T-cell (primary cell): Measurements from ENCODE around the gene PHRF1. TPM values are rescaled to one million over a fixed set of nuclear protein-coding genes. Genes with fewer than 3 reads are reported as not detected.
A peak's percentile ranks its signal among the peaks of the same experiment; 100 is the strongest.

ENCODE experiments used
- ATAC-seq, 4 experiments: fragments of 200-7000 bp in 3 of 4; fragments of 150-1000 bp in 1 of 4; cut with Tn5 transposase; replicated peaks in 1 of 4; 1 replicate in 3 of 4; 2 replicates in 1 of 4; pipeline ENCODE4 v1.10.0; 2021; ENCODE audit warnings: moderate library complexity in 3 of 4, mild to moderate bottlenecking in 2 of 4, moderate number of reproducible peaks in 1 of 4
- CTCF ChIA-PET, 2 donors: fragments of 300-600 bp; sonication (Branson Sonifier 250); formaldehyde crosslinking; loops; one replicate each; lab custom pipeline; 2022; ENCODE audit warnings: antibody characterized with exemption in 2 of 2; lab: Charles Lee
- POLR2A ChIA-PET, 2 donors: fragments of 300-600 bp; sonication (Branson Sonifier 250); formaldehyde crosslinking; loops; one replicate each; lab custom pipeline; 2022; ENCODE audit warnings: antibody characterized with exemption in 2 of 2; lab: Charles Lee
- DNase-seq, 35 experiments: peaks; one replicate each; pipeline versions ENCODE4 v3.0.0 to v3.0.0-alpha.2; 2013 to 2023
- H3K27ac ChIP-seq: one replicate; pipeline ENCODE4 v1.5.1; 2013; ENCODE audit warnings: low read length
- H3K27me3 ChIP-seq, 2 experiments: replicated peaks in 1 of 2; 1 replicate in 1 of 2; 2 replicates in 1 of 2; pipeline versions ENCODE4 v1.6.1 to v1.7.0; 2013; ENCODE audit warnings: low read length in 1 of 2, mixed read lengths in 1 of 2; ENCODE audit not compliant: control insufficient read depth in 2 of 2, insufficient read depth in 2 of 2; ENCODE audit errors: extremely low read depth in 1 of 2
- H3K36me3 ChIP-seq, 2 donors: 1 replicate in 1 of 2; 2 replicates in 1 of 2; pipeline versions ENCODE4 v1.6.1 to v1.7.0; 2013; ENCODE audit warnings: low read length in 1 of 2; ENCODE audit not compliant: control insufficient read depth in 2 of 2, insufficient read depth in 1 of 2; ENCODE audit errors: extremely low read depth in 1 of 2
- H3K4me1 ChIP-seq, 2 experiments: 1 replicate in 1 of 2; 2 replicates in 1 of 2; pipeline versions ENCODE4 v1.6.1 to v1.7.0; 2013; ENCODE audit warnings: low read length in 2 of 2, mixed read lengths in 1 of 2; ENCODE audit not compliant: insufficient read depth in 2 of 2, control insufficient read depth in 1 of 2; ENCODE audit errors: extremely low read depth in 1 of 2
- H3K4me3 ChIP-seq, 2 donors: 1 replicate in 1 of 2; 2 replicates in 1 of 2; pipeline versions ENCODE4 v1.5.1 to v1.7.0; 2013; ENCODE audit warnings: mild to moderate bottlenecking in 2 of 2, low read length in 1 of 2, moderate library complexity in 1 of 2; ENCODE audit not compliant: control insufficient read depth in 1 of 2; ENCODE audit errors: extremely low read depth in 1 of 2
- H3K9me3 ChIP-seq: 2 replicates; pipeline ENCODE4 v1.7.0; 2013
- H3K27ac Mint-ChIP-seq, 2 donors: one replicate each; pipeline ENCODE4 v1.8.0; 2020 to 2021; ENCODE audit warnings: mild to moderate bottlenecking in 2 of 2, mixed read lengths in 2 of 2
- H3K27me3 Mint-ChIP-seq, 2 donors: one replicate each; pipeline ENCODE4 v1.8.0; 2021 to 2022; ENCODE audit warnings: mixed read lengths in 2 of 2
- H3K36me3 Mint-ChIP-seq: one replicate; pipeline ENCODE4 v1.8.0; 2021; ENCODE audit warnings: mixed read lengths
- H3K4me1 Mint-ChIP-seq, 3 donors: one replicate each; pipeline ENCODE4 v1.8.0; 2020 to 2022; ENCODE audit warnings: mixed read lengths in 3 of 3, mild to moderate bottlenecking in 1 of 3
- H3K4me3 Mint-ChIP-seq, 3 donors: one replicate each; pipeline ENCODE4 v1.8.0; 2020 to 2022; ENCODE audit warnings: mild to moderate bottlenecking in 3 of 3, mixed read lengths in 3 of 3, moderate library complexity in 3 of 3
- H3K9me3 Mint-ChIP-seq, 3 donors: one replicate each; pipeline ENCODE4 v1.8.0; 2020 to 2022; ENCODE audit warnings: mixed read lengths in 3 of 3
- WGBS: methylation state at CpG from one replicate; pipeline ENCODE4 v1.1.5; 2013; ENCODE audit warnings: missing lambda C conversion rate; ENCODE audit not compliant: insufficient coverage; 5-methylcytosine and 5-hydroxymethylcytosine counted together
- total RNA-seq, 35 experiments: library from RNA in 6 of 35; stranded (reverse) in 6 of 35; fragments of 120-200 nt in 1 of 35; gene quantifications; one replicate each; pipeline versions ENCODE4 v1.2.1 to v1.2.4 and lab custom pipeline; 2013 to 2026

PHRF1 gene, protein sequence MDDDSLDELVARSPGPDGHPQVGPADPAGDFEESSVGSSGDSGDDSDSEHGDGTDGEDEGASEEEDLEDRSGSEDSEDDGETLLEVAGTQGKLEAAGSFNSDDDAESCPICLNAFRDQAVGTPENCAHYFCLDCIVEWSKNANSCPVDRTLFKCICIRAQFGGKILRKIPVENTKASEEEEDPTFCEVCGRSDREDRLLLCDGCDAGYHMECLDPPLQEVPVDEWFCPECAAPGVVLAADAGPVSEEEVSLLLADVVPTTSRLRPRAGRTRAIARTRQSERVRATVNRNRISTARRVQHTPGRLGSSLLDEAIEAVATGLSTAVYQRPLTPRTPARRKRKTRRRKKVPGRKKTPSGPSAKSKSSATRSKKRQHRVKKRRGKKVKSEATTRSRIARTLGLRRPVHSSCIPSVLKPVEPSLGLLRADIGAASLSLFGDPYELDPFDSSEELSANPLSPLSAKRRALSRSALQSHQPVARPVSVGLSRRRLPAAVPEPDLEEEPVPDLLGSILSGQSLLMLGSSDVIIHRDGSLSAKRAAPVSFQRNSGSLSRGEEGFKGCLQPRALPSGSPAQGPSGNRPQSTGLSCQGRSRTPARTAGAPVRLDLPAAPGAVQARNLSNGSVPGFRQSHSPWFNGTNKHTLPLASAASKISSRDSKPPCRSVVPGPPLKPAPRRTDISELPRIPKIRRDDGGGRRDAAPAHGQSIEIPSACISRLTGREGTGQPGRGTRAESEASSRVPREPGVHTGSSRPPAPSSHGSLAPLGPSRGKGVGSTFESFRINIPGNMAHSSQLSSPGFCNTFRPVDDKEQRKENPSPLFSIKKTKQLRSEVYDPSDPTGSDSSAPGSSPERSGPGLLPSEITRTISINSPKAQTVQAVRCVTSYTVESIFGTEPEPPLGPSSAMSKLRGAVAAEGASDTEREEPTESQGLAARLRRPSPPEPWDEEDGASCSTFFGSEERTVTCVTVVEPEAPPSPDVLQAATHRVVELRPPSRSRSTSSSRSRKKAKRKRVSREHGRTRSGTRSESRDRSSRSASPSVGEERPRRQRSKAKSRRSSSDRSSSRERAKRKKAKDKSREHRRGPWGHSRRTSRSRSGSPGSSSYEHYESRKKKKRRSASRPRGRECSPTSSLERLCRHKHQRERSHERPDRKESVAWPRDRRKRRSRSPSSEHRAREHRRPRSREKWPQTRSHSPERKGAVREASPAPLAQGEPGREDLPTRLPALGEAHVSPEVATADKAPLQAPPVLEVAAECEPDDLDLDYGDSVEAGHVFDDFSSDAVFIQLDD (N-terminal part only)
- total RNA-seq (10 to 100 TPM; 40.2 to 69.4 (median 66.3) TPM), total RNA-seq (lab: John Stamatoyannopoulos, UW) (88.4 to 238 (median 172) reads per million in 29 experiments)
- 21.6 TPM for total RNA-seq (2013)

DNA sequence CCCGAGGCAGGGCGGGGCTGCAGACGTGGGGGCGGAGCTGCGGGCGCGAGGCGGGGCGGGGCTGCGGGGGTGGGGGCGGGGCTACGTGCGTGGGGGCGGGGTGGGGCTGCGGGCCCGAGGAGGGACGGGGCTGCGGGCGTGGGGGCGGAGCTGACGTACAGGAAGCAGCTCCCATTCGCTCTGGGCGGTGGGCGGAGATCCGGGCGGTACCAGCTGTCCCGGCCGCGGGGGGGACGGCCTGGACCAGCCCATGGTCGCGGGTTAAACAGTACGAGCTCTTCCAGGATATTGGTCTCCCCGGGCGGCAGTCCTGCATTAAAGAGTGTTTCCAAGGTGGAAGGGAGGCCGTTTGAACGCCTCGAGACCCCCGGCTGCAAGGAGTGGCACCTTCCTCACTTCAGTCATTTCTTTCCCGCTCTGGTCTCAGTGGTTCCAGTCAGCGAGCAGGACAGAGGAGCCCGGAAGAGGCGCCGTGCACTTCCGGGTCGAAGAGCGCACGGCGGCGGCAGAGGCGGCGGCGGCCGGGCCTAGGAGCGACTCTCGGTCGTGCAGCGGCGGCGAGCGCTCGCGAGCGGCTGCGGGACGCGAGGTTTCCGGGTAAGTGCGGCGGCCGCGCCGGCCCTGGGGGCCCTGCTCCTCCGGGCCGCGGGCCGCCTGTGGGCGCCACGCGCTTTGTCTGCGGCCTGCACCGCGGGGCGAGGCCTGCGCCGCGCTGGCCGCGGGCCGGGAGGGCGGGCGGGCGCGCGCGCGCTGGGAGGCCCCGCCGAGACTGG, at the start of gene PHRF1:
PHRF1 (plus strand) TSS at position 475 of the 773 bp plus-strand sequence. CDS start 5,043 bp downstream, outside the sequence.
- ChIA-PET POLR2A (interaction anchor here in 1 of 2 donors (0.7 kb wide), 1 partner anchor 240 kb away, joined by 3 read pairs; no protein-coding TSS in a partner anchor), CTCF (interaction anchor here in 1 of 2 donors (0.5 to 1.3 kb wide), 4 partner anchors 21 to 150 kb away, joined by 3 to 12 read pairs (median 6); no protein-coding TSS in a partner anchor)
- Mint-ChIP-seq H3K4me1 (peaks cover 50 to 57% (median 54%) of the 10 kb centered on the region in 3 donors), H3K9me3 (no peaks in the 10 kb centered on the region), H3K36me3 (peaks cover 2% of the 10 kb centered on the region), H3K27ac (peak within 1 kb of the TSS; percentile 96 to 99), H3K4me3 (peak within 1 kb of the TSS; percentile 89 to 98 (median 89)), H3K27me3 (peaks cover 0 to 5% of the 10 kb centered on the region in 2 donors)
- peaks cover 0 to 6% of the 10 kb centered on the region in 2 donors for H3K36me3 ChIP-seq
- H3K27ac ChIP-seq, result peak within 1 kb of the TSS; percentile 91
- DNase-seq (peak; percentile 89 to 97 (median 94)), ATAC-seq (peak; percentile 84 to 91 (median 87))
- H3K9me3 ChIP-seq, result no peaks in the 10 kb centered on the region
- H3K27me3 ChIP-seq, result peaks cover 0 to 17% of the 10 kb centered on the region in 2 experiments
- peaks cover 29 to 61% of the 10 kb centered on the region in 2 experiments for H3K4me1 ChIP-seq
- peak within 1 kb of the TSS; percentile 84 to 93 for H3K4me3 ChIP-seq
- under 1% methylated on average over 71 of the region's 99 CpGs for WGBS

DNA sequence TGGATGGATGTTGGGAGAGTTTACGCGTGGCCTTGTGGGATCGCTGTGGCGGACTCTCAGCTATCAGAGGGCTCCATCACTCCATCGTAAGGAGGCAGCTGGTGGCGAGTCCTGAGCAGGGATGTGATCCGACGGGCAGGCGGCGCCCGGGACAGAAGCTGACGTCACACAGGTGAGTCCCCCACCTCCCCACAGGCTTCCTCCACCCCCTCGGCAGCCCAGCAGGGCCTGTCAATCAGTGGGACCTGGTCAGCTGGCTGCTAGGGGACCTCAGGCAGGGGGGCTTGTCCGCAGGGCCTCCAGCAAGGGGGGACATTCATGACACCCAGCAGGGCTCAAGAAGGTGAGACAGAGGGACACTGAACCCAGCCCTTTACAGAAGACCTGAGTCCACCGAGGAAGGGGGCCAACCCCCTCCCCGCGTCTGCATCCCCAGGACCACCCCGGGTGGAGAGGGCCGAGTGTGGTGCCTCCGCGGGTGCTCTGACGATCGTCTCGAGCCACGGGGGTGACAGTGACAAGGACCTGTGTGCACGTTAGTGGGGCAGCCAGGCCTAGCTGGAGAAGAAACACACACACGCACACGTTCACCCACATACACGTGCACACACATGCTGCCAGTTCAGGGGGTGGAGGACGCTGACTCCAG, 48.0 kb upstream of the PHRF1 start:
- Histone ChIP-seq H3K4me3 (no peak overlapping the region), H3K9me3 (no peaks in the 10 kb centered on the region), H3K4me1 (peaks cover 0 to 4% of the 10 kb centered on the region in 2 experiments), H3K36me3 (peaks cover 7 to 19% of the 10 kb centered on the region in 2 donors), H3K27ac (no peak overlapping the region), H3K27me3 (no peaks in the 10 kb centered on the region)
- 90% methylated on average over 25 of the region's 30 CpGs for WGBS
- Mint-ChIP-seq H3K9me3 (no peaks in the 10 kb centered on the region), H3K4me1 (peaks cover 0 to 2% (median 0%) of the 10 kb centered on the region in 3 donors), H3K27me3 (no peaks in the 10 kb centered on the region), H3K4me3 (no peak overlapping the region), H3K27ac (no peak overlapping the region), H3K36me3 (peaks cover 6% of the 10 kb centered on the region)
- ChIA-PET CTCF (interaction anchor here in 1 of 2 donors (0.7 kb wide), 1 partner anchor 19 kb away, joined by 4 read pairs; no protein-coding TSS in a partner anchor), POLR2A (no interaction called here)
- no peak for DNase-seq
- no peak for ATAC-seq

DNA sequence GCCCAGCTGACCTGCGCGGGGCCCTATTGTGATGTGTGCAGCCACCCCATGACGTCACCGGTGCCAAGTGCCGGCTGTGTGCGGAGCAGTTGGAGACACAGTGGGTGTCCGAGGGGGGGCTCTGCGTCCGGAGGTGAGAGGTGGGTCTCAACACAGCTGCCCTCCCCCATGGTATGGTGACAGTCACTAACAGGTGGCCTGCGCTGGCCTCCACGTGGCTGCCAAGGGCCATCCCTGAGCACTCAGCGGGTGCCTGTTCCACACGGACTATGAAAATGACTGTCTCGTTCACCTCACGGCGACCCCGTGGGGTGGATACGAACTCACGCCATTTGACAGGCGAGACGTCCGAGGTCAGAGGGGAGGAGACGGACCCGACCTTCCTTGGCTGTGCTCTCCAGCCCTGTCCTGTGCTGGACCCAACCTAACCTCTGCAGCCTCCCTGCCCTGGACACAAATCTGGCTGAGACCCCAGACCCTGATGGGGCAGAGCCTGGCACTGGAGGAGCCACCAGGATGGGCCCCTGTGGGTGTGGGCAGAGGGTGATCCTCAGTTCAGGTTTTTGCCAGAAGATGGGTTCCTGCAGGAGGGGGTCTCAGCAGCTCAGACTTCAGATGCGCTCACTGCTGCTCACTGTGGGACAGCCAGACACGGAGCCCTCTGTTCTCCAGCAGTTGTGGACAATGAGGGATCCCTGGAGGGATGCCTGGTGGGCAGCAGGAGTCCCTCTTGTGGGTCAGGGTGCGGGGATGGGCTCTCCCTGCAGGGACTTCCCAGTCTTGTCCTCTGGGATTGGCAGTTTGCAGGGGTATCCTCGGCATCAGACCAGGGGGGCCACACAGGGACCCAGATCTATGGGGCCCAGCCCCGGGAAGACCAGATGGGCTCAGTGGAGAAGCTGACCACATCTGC, 47.2 kb upstream of the PHRF1 start:
- Histone ChIP-seq H3K27me3 (no peaks in the 10 kb centered on the region), H3K4me1 (peaks cover 0 to 12% of the 10 kb centered on the region in 2 experiments), H3K4me3 (no peak overlapping the region), H3K36me3 (peaks cover 7 to 25% of the 10 kb centered on the region in 2 donors), H3K9me3 (no peaks in the 10 kb centered on the region), H3K27ac (no peak overlapping the region)
- ChIA-PET CTCF (no interaction called here), POLR2A (no interaction called here)
- no peak overlapping the region for H3K27ac Mint-ChIP-seq
- ATAC-seq (no peak), DNase-seq (no peak)
- WGBS, result 87% methylated on average over 29 of the region's 29 CpGs
- H3K27me3 Mint-ChIP-seq, result no peaks in the 10 kb centered on the region
- H3K9me3 Mint-ChIP-seq, result no peaks in the 10 kb centered on the region
- H3K36me3 Mint-ChIP-seq, result peaks cover 6% of the 10 kb centered on the region
- H3K4me1 Mint-ChIP-seq, result peaks cover 0 to 6% (median 3%) of the 10 kb centered on the region in 3 donors
- H3K4me3 Mint-ChIP-seq, result no peak overlapping the region

DNA sequence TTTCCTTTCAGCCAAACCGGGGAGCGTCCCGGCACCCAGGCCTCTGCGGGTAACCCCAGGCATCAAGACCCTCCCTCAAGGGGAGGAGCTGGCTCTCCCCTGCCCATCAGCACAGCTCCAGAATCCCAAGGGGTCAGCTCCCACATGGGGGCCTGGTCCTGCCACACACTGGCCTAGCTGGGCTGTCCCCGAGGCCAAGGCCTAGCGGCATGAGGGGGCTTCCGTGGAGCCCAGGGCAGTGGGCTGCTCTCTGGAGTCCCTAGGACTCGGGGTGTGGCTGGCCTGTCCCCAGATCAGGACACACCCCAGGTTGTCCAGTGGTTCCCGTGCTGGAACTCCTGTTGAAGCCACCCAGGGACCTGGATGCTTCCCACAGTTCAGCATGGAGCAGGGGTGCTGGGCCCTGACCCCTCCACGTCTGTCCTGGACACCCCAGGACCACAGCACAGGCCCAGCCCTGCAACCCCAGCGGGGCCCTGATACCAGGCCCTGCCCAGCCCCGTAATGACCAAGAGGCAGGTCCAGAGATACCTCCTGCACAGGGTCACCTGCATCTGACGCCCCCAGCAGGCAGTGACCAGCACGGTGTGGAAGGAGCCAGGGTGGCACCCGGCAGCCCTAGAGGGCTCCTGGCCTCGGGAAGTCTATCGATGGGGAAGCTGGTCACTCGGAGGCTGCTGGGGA, 46.4 kb upstream of the PHRF1 start:
- Mint-ChIP-seq H3K9me3 (no peaks in the 10 kb centered on the region), H3K4me1 (peaks cover 0 to 7% (median 3%) of the 10 kb centered on the region in 3 donors), H3K27ac (no peak overlapping the region), H3K4me3 (no peak overlapping the region), H3K36me3 (peaks cover 6% of the 10 kb centered on the region), H3K27me3 (no peaks in the 10 kb centered on the region)
- H3K9me3 ChIP-seq, result no peaks in the 10 kb centered on the region
- H3K36me3 ChIP-seq, result peaks cover 7 to 25% of the 10 kb centered on the region in 2 donors
- ChIA-PET POLR2A (no interaction called here), CTCF (no interaction called here)
- DNase-seq (no peak), ATAC-seq (no peak)
- no peak overlapping the region for H3K27ac ChIP-seq
- 90% methylated on average over 17 of the region's 18 CpGs for WGBS
- H3K4me3 ChIP-seq, result no peak overlapping the region
- H3K27me3 ChIP-seq, result no peaks in the 10 kb centered on the region
- H3K4me1 ChIP-seq, result peaks cover 0 to 20% of the 10 kb centered on the region in 2 experiments
